Measurements from ENCODE around the gene SYNGR1. TPM values are rescaled to one million over a fixed set of nuclear protein-coding genes. Genes with fewer than 3 reads are reported as not detected.

Gene SYNGR1
- total RNA-seq, 1 experiment from 2014 or later: 9.0 TPM

DNA sequence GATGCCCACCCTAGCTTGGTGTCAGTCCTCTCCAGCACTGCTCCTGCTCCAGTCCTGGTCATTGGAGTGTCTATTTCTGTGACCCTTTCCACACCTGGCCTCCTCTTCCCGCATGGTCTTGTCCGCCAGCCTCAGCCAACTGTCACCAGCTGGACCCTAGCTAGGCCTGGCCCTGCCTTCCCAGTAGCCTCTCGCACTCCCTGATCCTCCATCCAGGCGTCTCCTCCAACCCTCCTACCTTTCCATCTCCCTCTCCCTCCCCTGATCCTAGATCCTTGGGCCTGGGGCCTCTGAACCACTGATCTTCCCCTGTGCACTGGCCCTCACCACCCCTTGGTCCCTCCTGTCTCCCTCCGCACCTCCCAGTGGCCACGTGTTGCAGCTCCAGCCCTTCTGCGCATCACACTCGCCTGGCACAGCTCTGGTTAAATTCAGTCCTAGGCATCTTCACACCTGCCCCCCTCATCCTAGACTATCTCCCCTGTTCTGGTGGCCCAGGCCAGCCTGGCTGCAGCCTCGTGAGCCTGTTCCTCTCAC is 9.9 kb downstream of the SYNGR1 start:
- no TSS peak for BruUV-seq (replicated peaks)
- no peak for ATAC-seq
- H4K20me1 ChIP-seq (ENCODE audit: low read length): no peaks in the 10 kb centered on the region
- H3K9ac ChIP-seq (ENCODE audit: low read length): no peak overlapping the region
- H3K4me3 ChIP-seq (ENCODE audit: low read length): no peak overlapping the region
- no peaks in the 10 kb centered on the region for H3K4me1 ChIP-seq (ENCODE audit: insufficient read depth, low read length)
- H3K9me2 ChIP-seq (replicated peaks; ENCODE audit: low read length): no peaks in the 10 kb centered on the region
- H3K9me3 ChIP-seq (ENCODE audit: low read length): no peaks in the 10 kb centered on the region
- no peaks in the 10 kb centered on the region for H3F3A ChIP-seq (ENCODE audit: low read length, unreplicated experiment)
- TF ChIP-seq, protein P1, sequence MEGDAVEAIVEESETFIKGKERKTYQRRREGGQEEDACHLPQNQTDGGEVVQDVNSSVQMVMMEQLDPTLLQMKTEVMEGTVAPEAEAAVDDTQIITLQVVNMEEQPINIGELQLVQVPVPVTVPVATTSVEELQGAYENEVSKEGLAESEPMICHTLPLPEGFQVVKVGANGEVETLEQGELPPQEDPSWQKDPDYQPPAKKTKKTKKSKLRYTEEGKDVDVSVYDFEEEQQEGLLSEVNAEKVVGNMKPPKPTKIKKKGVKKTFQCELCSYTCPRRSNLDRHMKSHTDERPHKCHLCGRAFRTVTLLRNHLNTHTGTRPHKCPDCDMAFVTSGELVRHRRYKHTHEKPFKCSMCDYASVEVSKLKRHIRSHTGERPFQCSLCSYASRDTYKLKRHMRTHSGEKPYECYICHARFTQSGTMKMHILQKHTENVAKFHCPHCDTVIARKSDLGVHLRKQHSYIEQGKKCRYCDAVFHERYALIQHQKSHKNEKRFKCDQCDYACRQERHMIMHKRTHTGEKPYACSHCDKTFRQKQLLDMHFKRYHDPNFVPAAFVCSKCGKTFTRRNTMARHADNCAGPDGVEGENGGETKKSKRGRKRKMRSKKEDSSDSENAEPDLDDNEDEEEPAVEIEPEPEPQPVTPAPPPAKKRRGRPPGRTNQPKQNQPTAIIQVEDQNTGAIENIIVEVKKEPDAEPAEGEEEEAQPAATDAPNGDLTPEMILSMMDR (conservative IDR thresholded peaks at IDR 0.05; ENCODE audit: low read depth, low read length): no peak
- TF ChIP-seq EZH2 (IDR thresholded peaks at IDR 0.05; ENCODE audit: low read length, unreplicated experiment): no peak
- TF ChIP-seq EZH2phosphoT487 (IDR thresholded peaks at IDR 0.05; ENCODE audit: borderline replicate concordance, low read length): no peak
- H2AFZ ChIP-seq (ENCODE audit: low read length): no peak overlapping the region
- POLR2A ChIA-PET (ENCODE audit: unreplicated experiment): no interaction called here
- no peaks in the 10 kb centered on the region for H3K79me2 ChIP-seq (ENCODE audit: low read length)
- no peaks in the 10 kb centered on the region for H3K27me3 ChIP-seq (ENCODE audit: low read length)
- H3K4me2 ChIP-seq (ENCODE audit: low read length): no peak overlapping the region
- CTCF ChIA-PET: no interaction called here
- H3K36me3 ChIP-seq (ENCODE audit: low read depth, low read length): no peaks in the 10 kb centered on the region
- no peak for DNase-seq
- H3K27ac ChIP-seq (ENCODE audit: low read length): no peak overlapping the region
- intact Hi-C loops (cut with micrococcal nuclease): no loop called here

DNA sequence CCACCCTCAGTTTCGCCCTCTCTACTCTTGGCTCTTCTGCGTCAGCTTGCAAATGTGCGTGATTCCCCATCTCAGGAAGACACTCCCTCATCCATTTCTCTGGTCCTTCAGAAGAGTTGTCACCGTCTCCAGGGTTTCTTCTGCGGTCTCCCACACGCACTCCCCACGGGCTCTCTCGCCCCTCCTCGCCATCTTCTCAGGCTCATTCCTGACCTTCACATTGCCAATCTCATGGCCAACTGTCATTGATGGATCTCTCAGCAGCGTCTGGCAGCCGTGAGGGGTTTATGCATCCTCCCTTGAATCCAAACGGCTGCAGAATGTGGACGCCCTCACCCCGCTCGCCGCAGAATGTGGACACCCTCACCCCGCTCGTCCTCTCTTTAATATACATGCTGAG is 10.5 kb downstream of the SYNGR1 start:
- intact Hi-C loops (cut with micrococcal nuclease): no loop called here
- no peaks in the 10 kb centered on the region for H3K79me2 ChIP-seq (ENCODE audit: low read length)
- H3F3A ChIP-seq (ENCODE audit: low read length, unreplicated experiment): no peaks in the 10 kb centered on the region
- no TSS peak for BruUV-seq (replicated peaks)
- H4K20me1 ChIP-seq (ENCODE audit: low read length): no peaks in the 10 kb centered on the region
- DNase-seq: no peak
- no peak overlapping the region for H3K4me3 ChIP-seq (ENCODE audit: low read length)
- H3K4me2 ChIP-seq (ENCODE audit: low read length): no peak overlapping the region
- no peak overlapping the region for H2AFZ ChIP-seq (ENCODE audit: low read length)
- no peak overlapping the region for H3K9ac ChIP-seq (ENCODE audit: low read length)
- H3K9me3 ChIP-seq (ENCODE audit: low read length): no peaks in the 10 kb centered on the region
- ChIA-PET POLR2A (ENCODE audit: unreplicated experiment) (no interaction called here), CTCF (no interaction called here)
- no peaks in the 10 kb centered on the region for H3K27me3 ChIP-seq (ENCODE audit: low read length)
- TF ChIP-seq EZH2phosphoT487 (IDR thresholded peaks at IDR 0.05; ENCODE audit: borderline replicate concordance, low read length): no peak
- no peak for TF ChIP-seq EZH2 (IDR thresholded peaks at IDR 0.05; ENCODE audit: low read length, unreplicated experiment)
- TF ChIP-seq, protein P1 (conservative IDR thresholded peaks at IDR 0.05; ENCODE audit: low read depth, low read length): no peak
- no peak overlapping the region for H3K27ac ChIP-seq (ENCODE audit: low read length)
- no peaks in the 10 kb centered on the region for H3K9me2 ChIP-seq (replicated peaks; ENCODE audit: low read length)
- ATAC-seq: no peak
- no peaks in the 10 kb centered on the region for H3K4me1 ChIP-seq (ENCODE audit: insufficient read depth, low read length)
- H3K36me3 ChIP-seq (ENCODE audit: low read depth, low read length): no peaks in the 10 kb centered on the region

DNA sequence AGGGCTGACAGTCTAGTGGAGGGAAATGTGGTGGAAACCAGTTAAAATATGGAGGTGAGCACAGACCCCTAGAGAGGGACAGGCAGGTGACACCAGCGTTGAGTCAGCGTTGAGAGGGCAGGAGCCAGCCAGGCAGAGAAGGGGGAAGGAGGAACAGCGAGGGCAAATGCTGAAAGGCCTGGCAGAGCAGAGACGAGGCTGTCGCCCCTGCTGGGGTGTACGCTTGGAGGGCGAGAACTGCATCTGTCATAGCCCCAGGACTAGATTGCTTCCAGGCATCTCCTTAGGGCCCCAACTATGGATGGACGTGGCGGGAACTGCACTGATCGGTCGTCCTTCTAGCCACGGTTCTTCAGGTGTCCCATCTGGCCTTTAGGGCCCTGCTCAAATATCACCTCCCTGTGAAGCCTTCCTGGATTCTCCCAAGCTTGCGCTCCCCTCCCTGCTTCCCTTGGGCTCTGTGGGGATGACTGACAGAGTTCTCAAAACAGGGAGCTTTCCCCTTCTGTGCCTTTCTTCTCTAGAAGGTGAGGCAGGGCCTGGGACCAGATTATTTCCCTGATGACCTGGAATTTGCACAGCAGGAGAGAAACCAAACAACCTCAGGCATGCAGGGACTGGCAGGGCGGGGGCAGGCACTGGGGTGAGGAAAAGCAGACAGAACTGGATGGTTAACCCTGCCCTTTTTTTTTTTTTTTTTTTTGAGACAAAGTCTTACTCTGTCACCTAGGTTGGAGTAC is 11.1 kb downstream of the SYNGR1 start:
- Histone ChIP-seq H3K36me3 (ENCODE audit: low read depth, low read length) (no peaks in the 10 kb centered on the region), H3K9ac (ENCODE audit: low read length) (no peak overlapping the region), H3K4me3 (ENCODE audit: low read length) (no peak overlapping the region), H3F3A (ENCODE audit: low read length, unreplicated experiment) (no peaks in the 10 kb centered on the region), H3K9me3 (ENCODE audit: low read length) (no peaks in the 10 kb centered on the region), H3K79me2 (ENCODE audit: low read length) (no peaks in the 10 kb centered on the region), H3K9me2 (replicated peaks; ENCODE audit: low read length) (no peaks in the 10 kb centered on the region), H2AFZ (ENCODE audit: low read length) (no peak overlapping the region), H3K4me1 (ENCODE audit: insufficient read depth, low read length) (no peaks in the 10 kb centered on the region), H4K20me1 (ENCODE audit: low read length) (no peaks in the 10 kb centered on the region), H3K27me3 (ENCODE audit: low read length) (no peaks in the 10 kb centered on the region), H3K4me2 (ENCODE audit: low read length) (no peak overlapping the region), H3K27ac (ENCODE audit: low read length) (no peak overlapping the region)
- TF ChIP-seq, protein P1 (conservative IDR thresholded peaks at IDR 0.05; ENCODE audit: low read depth, low read length): no peak
- TF ChIP-seq EZH2phosphoT487 (IDR thresholded peaks at IDR 0.05; ENCODE audit: borderline replicate concordance, low read length): no peak
- no peak for TF ChIP-seq EZH2 (IDR thresholded peaks at IDR 0.05; ENCODE audit: low read length, unreplicated experiment)
- ChIA-PET CTCF (no interaction called here), POLR2A (ENCODE audit: unreplicated experiment) (no interaction called here)
- no TSS peak for BruUV-seq (replicated peaks)
- ATAC-seq (no peak), DNase-seq (no peak)
- intact Hi-C loops (cut with micrococcal nuclease): no loop called here

Measured in PC-3 (cell line).